Stimulated activated CD8-positive, alpha-beta memory T cell treated with anti-CD3 and anti-CD28 coated beads, Interleukin-12 subunit alpha, Interleukin-12 subunit beta, amount 100 ng/mL, for 24 hours (primary cell): Measurements from ENCODE around the gene IRF2BP2.
"Not testable (repeated sequence)": the region's sequence is repeated elsewhere in the genome, so short reads cannot be mapped to it uniquely, and the experiment has no call there.

Experiments used
- DNase-seq: peaks from one replicate; pipeline ENCODE4 v3.0.0-alpha.2; 2020; ENCODE audit errors: extremely low read depth

IRF2BP2 gene

DNA sequence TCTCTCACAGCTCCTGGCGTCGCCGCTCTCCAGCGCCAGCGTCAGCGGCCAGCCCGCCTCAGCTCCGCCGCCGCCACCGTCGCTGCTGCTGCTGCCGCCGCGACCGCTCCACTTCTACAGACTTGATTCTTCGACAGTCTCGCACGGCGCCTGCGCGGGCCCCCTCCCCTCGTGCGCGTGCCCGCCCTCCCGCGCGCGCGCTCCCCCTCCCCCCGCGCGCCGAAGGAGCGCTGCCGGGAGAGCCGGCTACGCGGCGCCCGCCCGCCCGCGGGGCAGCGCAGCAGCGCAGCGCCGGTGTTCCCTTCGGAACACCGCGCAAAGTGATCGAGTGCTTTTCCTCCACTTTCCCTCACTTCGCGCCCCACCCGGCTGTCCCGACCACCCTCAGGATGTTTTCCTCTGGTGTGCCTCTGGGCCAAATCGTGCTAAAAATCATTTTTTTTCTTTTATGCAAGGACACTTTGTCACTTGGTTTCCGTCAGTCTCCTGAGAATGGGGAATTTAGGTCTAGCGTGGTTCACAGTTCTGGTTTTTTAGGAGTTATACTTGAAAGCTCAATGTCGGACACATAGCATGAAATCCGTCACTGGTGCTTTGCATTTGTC lies at the start of gene IRF2BP2:
IRF2BP2 (minus strand) TSS at position 118 of the 605 bp plus-strand sequence. CDS start 684 bp downstream, outside the sequence.
- no peak for DNase-seq

DNA sequence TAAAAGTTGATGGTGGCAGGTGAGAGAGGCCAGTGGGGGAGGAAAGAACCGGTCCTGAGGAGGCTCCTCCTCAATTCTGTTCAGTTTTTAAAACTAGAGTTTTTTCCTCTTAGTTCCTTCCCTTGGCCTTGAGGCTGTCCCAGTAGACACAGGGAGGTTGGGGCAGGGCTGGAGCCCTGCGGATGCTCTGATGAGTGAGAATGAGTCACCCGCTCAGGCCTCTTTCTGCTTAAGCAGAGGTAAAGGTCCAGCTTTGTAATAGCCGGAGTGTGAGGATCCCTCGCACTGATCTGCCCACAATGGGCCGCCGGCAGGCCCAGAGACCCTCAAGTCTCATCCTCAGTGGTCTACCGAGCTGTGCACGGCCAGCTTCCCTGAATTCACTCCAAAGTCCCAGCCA lies 49.6 kb upstream of the IRF2BP2 start:
- no peak for DNase-seq

GRCh38 chr1:234658138-234658537 lies 48.2 kb upstream of the IRF2BP2 start:
- no peak for DNase-seq

GRCh38 chr1:234656944-234657654 lies 47.1 kb upstream of the IRF2BP2 start:
- no peak for DNase-seq

DNA sequence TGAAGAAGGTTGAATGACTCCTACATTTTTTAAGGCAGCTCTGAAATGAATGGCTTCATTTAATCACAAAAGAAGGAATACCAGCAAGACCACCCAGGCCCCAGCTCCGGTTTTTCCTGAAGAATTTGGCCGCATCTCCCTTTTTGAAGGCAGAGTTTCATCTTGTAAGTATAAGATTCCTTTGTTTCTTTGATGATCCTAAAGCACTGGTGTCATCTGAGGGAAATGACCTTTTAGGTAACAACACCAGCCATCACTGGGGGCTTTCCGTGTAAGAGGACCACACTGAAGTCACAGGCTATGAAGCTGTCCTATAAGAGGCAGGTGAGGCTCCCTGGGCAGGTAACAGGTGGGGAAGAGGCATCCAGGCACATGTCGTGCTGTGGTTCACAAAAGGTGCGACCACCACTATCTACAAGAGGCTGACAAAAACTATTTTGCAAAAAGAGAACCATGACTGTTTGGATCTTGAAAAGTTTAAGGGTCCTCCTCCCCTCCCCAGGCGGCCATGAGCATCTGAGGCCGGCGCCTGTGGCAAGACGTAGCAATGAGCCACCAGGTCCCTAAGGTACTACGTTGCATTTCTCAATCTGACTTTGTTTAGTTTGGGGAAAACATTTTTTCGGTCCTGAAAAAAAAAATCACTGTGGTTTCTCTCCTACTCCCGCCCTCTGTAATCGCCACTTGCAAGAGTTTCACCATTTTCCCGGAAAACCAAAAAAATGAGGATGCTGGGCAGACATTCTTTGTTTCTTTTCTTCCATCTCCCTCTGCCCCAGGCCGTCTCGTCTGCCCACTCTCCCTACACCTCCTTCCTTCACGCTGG lies 46.3 kb upstream of the IRF2BP2 start:
- no peak for DNase-seq

- DNase-seq = no peak
Observed at GRCh38 chr1:234655328-234656069, 45.5 kb upstream of the IRF2BP2 start.

DNA sequence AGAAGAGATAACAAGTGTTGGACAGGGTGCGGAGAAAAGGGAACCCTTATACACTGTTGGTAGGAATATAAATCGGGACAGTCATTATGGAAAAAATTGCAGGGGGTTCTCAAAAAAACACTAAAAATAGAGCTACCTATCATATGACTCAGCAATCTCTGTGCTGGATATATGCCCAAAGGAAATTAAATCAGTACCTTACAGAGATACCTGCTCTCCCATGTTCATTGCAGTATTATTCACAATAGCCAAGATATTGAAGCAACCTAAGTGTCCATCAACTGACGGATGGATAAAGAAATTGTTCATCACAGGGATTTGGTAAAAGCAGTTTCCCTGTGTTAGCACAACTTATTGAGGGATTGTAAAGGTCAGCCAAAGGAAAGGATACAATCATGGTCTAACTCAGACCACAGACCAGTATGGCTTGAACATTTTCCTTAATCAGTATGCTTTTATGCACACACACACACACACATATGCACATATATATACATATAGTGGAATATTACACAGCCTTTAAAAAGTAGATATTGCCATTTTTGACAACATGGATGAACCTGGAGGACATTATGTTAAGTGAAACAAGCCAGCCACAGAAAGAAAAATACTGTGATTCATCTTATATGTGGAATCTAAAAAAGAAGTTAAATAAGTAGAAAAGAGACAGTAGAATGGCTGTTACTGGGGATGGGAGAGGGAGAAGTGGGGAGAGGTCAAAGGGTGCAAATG lies 44.2 kb upstream of the IRF2BP2 start:
- DNase-seq = no peak

GRCh38 chr1:234649432-234650081 lies 39.6 kb upstream of the IRF2BP2 start:
- no peak for DNase-seq

- no peak for DNase-seq
Observed at GRCh38 chr1:234647758-234648157, 37.8 kb upstream of the IRF2BP2 start.

DNA sequence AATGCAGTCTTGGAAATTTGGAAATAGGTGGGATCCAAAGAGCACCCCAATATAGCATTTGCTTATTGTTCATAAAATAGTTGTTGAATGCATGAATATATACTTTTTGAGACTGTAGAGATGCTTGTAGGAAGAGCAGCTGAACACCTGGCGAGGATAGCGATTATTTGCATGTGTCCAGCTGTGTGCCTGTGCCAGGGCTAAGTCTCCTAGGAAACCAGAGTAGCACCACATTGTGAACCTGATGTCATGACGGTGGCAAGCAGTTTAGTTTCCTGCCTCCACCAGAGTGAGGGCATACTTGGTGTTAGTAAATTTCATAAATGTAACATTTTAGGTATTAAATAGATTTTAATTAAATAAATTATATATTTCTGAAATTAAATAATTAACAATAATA lies 37.3 kb upstream of the IRF2BP2 start:
- no peak for DNase-seq

DNA sequence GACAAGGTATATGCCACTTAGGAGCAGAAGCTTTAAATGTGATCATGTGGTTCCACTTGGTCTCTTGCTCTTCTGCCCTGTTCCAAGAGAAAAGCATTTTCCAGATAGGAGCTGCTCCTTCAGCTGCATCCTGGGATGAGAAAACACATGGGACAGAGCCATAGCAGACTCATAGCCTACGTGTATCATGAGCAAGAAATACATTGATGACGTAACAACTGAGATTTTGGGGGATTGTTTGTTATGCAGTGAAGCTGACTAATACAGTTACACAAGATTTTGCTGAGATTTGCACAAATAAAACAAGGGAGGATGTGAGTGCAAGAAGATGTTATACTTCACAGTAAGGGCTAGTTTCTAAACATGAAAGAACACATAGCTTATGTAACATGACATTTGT lies 36.0 kb upstream of the IRF2BP2 start:
- DNase-seq = no peak

GRCh38 chr1:234645474-234645953 lies 35.5 kb upstream of the IRF2BP2 start:
- DNase-seq = no peak

DNA sequence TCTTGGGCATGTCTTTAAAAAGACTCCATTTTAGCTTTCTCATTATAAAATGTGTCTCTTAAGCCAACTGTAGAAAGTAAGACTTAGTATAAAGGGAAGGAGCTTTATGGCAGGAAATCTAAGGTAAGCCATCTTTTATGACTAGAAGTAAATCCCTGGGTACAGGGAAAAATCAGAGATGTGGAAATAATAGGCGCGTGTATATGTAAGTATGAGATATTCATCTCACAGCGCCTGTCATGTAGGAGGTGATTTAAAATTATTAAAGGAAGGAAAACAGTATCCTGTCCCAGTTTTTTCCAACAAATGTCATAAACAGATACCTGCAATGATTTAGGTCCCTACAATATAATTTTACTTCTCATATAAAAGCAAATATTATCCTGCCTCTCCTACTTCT lies 35.0 kb upstream of the IRF2BP2 start:
- DNase-seq = no peak

- no peak for DNase-seq
Observed at GRCh38 chr1:234643850-234644134, 33.8 kb upstream of the IRF2BP2 start.

DNA sequence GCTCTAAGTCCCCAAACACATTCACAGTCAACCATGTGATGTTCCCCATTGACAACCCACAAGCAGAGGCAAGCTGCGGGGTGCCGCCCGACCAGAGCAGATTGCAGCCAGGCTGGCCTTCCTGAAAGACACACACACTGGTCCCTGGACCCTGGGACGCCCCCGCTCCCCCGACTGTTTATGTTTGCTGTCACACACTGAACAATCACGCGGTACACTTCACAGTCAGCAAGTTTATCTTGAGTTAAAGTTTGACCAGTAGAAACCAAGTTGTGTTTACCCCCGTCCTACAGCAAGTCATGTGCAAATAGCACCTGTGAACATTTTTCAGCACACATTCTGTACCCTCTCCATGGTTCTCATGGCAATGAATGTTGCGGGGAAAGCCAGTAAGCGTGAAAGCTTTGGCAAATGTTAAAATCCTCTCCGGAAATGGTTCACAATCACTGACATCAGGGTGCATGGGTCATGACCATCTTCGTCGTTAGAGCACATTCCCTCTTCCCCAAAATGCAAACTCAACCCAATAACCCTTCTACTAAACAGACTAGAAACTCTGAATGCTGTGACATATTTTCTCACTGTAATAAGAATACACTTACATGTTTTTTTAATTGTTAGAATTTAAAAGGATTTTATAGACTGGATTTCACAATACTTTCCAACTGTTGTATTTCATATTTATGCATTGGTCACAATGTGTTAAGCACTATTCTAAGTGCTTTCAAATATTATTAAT lies 33.3 kb upstream of the IRF2BP2 start:
- no peak for DNase-seq

DNA sequence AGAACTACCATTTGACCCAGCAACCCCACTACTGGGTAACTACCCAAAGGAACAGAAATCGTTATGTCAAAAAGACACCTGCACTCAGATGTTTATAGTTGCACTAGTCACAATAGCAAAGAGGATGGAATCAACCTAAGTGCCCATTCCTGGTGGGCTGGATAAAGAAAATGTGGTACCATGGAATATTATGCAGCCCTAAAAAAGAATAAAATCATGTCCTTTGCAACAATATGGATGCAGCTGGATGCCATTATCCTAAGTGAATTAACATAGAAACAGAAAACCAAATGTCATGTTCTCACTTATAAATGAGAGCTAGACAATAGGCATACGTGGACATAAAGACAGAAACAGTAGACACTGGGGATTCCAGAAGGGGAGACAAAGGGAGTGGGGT lies 32.5 kb upstream of the IRF2BP2 start:
- DNase-seq = no peak

DNA sequence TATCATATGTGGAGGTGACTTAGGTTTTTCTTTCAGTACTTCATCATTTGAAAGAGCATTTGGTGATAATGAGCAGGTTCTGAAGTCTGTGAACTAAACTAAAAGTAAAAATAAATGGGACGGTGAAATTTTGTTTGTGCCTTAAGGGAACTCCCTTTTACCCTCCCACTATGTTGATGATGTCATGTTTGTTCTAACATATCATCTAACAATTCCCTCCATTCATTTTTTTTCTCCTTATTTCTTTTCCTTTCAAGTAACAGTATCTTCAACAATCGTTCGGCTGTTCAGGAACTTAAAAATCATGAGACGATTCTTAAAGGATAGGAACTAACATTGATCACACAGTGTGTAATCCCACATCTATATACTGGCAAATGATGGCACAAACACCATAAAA lies 30.0 kb upstream of the IRF2BP2 start:
- DNase-seq = no peak

GRCh38 chr1:234638832-234639799 lies 29.1 kb upstream of the IRF2BP2 start:
- no peak for DNase-seq

DNA sequence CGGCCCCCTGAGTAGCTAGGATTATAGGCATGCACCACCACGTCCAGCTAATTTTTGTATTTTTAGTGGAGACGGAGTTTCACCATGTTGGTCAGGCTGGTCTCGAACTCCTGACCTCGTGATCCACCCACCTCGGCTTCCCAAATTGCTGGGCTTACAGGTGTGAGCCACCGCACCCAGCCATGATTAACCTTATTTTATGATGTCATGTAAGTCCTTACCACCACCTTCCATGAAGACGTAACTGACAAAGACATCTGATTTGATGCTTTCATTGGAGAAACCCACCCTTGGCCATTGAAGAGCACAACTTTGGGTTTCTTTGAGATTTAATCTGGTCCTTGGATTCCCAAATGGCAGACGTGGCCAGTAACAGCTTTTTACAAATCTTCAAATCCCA lies 24.9 kb upstream of the IRF2BP2 start:
- not testable (repeated sequence) for DNase-seq
